Astrocyte (in vitro differentiated cells and primary cell): ENCODE data around the gene POLA1. TPM values are rescaled to one million over a fixed set of nuclear protein-coding genes. Genes with fewer than 3 reads are reported as not detected.

ENCODE experiments used
- DNase-seq: peaks from one replicate; pipeline ENCODE4 v3.0.0-alpha.2; 2010; ENCODE audit warnings: low read depth
- FAIRE-seq: peaks from 2 replicates; lab custom pipeline; 2011; peaks lifted over from hg19 to GRCh38; lab: Jason Lieb, UNC
- H2AFZ ChIP-seq: 2 replicates; pipeline ENCODE4 v1.6.0; 2012; ENCODE audit warnings: low read depth, low read length, inconsistent platforms
- H3K27ac ChIP-seq: 2 replicates; pipeline ENCODE4 v1.5.1; 2011; ENCODE audit warnings: low read depth, low read length, inconsistent platforms
- H3K27me3 ChIP-seq: 2 replicates; pipeline ENCODE4 v1.6.0; 2011; ENCODE audit warnings: low read length, inconsistent platforms; ENCODE audit not compliant: insufficient read depth
- H3K36me3 ChIP-seq: 2 replicates; pipeline ENCODE4 v1.5.1; 2011; ENCODE audit warnings: low read length, inconsistent platforms; ENCODE audit not compliant: insufficient read depth
- H3K4me1 ChIP-seq: 2 replicates; pipeline ENCODE4 v1.5.1; 2011; ENCODE audit warnings: low read length, inconsistent platforms; ENCODE audit not compliant: insufficient read depth
- H3K4me2 ChIP-seq: 2 replicates; pipeline ENCODE4 v1.6.0; 2012; ENCODE audit warnings: low read length, inconsistent platforms
- H3K4me3 ChIP-seq: 2 replicates; pipeline ENCODE4 v1.5.1; 2011; ENCODE audit warnings: low read depth, mild to moderate bottlenecking, low read length, inconsistent platforms; ENCODE audit not compliant: insufficient read depth
- H3K79me2 ChIP-seq: 2 replicates; pipeline ENCODE4 v1.6.0; 2012; ENCODE audit warnings: mild to moderate bottlenecking, low read length, inconsistent platforms; ENCODE audit not compliant: insufficient read depth
- H3K9ac ChIP-seq: 2 replicates; pipeline ENCODE4 v1.6.0; 2012; ENCODE audit warnings: mild to moderate bottlenecking, low read length, inconsistent platforms
- H3K9me3 ChIP-seq: 2 replicates; pipeline ENCODE4 v1.5.1; 2012; ENCODE audit warnings: low read depth, mild to moderate bottlenecking, low read length, inconsistent platforms; ENCODE audit not compliant: insufficient read depth
- H4K20me1 ChIP-seq: 2 replicates; pipeline ENCODE4 v1.6.0; 2012; ENCODE audit warnings: low read length, inconsistent platforms; ENCODE audit not compliant: insufficient read depth
- H3K27ac Mint-ChIP-seq: one replicate; pipeline ENCODE4 v1.8.0; 2021; ENCODE audit warnings: mild to moderate bottlenecking, mixed read lengths; ENCODE audit not compliant: unreplicated experiment
- H3K27me3 Mint-ChIP-seq: one replicate; pipeline ENCODE4 v1.8.0; 2021; ENCODE audit warnings: low read depth, mixed read lengths; ENCODE audit not compliant: unreplicated experiment
- H3K36me3 Mint-ChIP-seq: one replicate; pipeline ENCODE4 v1.8.0; 2021; ENCODE audit warnings: low read depth, mixed read lengths; ENCODE audit not compliant: unreplicated experiment
- H3K4me1 Mint-ChIP-seq: one replicate; pipeline ENCODE4 v1.8.0; 2021; ENCODE audit warnings: low read depth, mixed read lengths; ENCODE audit not compliant: unreplicated experiment
- H3K4me3 Mint-ChIP-seq: one replicate; pipeline ENCODE4 v1.8.0; 2021; ENCODE audit warnings: mild to moderate bottlenecking, moderate library complexity, mixed read lengths; ENCODE audit not compliant: unreplicated experiment
- H3K9me3 Mint-ChIP-seq: one replicate; pipeline ENCODE4 v1.8.0; 2021; ENCODE audit warnings: mild to moderate bottlenecking, mixed read lengths; ENCODE audit not compliant: unreplicated experiment
- EZH2 ChIP-seq: IDR thresholded peaks from 2 replicates; pipeline ENCODE4 v1.6.1; 2012; ENCODE audit warnings: mild to moderate bottlenecking, low read length, inconsistent platforms; ENCODE audit not compliant: insufficient read depth
- total RNA-seq: library from RNA; stranded (reverse); gene quantifications from 2 replicates; pipeline ENCODE4 v1.2.1, GENCODE V29; 2021
- TF ChIP-seq, protein P1 (sequence below): IDR thresholded peaks from 2 replicates; pipeline ENCODE4 v1.5.1; 2011; ENCODE audit warnings: low read depth, mild to moderate bottlenecking, inconsistent platforms, low read length, moderate library complexity; ENCODE audit not compliant: insufficient read depth

The POLA1 gene
- total RNA-seq, 1 donor from 2014 or later, result 4.9 TPM

DNA sequence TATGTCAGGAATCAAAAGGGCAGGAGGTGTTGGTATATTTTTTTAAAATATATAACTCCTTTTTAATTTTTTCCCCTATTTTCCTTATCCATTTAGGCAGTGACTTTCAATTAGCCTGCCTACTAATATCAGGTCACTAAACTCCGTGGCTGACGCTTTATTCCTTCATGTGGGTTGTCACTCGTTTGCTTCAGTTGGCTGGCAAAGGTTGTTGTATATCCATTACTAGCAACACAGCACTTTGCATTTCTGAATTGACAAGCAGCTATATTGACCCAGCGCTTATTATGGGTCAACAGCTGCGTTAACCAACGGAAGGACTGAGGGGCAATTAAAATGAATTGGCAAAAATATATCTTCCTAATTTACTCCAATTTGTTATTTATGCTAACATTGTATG lies 234.4 kb downstream of the POLA1 start:
- no peaks in the 10 kb centered on the region for H3K36me3 Mint-ChIP-seq
- no peak overlapping the region for H3K4me3 Mint-ChIP-seq
- Histone ChIP-seq H3K4me2 (no peak overlapping the region), H3K27ac (no peak overlapping the region), H3K36me3 (no peaks in the 10 kb centered on the region), H2AFZ (no peak overlapping the region), H3K9ac (no peak overlapping the region), H3K4me3 (no peak overlapping the region), H3K4me1 (no peaks in the 10 kb centered on the region), H3K9me3 (no peaks in the 10 kb centered on the region), H4K20me1 (no peaks in the 10 kb centered on the region), H3K79me2 (no peaks in the 10 kb centered on the region), H3K27me3 (no peaks in the 10 kb centered on the region)
- H3K4me1 Mint-ChIP-seq, result no peaks in the 10 kb centered on the region
- H3K27ac Mint-ChIP-seq, result no peak overlapping the region
- TF ChIP-seq, protein P1, sequence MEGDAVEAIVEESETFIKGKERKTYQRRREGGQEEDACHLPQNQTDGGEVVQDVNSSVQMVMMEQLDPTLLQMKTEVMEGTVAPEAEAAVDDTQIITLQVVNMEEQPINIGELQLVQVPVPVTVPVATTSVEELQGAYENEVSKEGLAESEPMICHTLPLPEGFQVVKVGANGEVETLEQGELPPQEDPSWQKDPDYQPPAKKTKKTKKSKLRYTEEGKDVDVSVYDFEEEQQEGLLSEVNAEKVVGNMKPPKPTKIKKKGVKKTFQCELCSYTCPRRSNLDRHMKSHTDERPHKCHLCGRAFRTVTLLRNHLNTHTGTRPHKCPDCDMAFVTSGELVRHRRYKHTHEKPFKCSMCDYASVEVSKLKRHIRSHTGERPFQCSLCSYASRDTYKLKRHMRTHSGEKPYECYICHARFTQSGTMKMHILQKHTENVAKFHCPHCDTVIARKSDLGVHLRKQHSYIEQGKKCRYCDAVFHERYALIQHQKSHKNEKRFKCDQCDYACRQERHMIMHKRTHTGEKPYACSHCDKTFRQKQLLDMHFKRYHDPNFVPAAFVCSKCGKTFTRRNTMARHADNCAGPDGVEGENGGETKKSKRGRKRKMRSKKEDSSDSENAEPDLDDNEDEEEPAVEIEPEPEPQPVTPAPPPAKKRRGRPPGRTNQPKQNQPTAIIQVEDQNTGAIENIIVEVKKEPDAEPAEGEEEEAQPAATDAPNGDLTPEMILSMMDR, result no peak
- TF ChIP-seq EZH2, result no peak
- FAIRE-seq (no peak), DNase-seq (no peak)
- no peaks in the 10 kb centered on the region for H3K9me3 Mint-ChIP-seq
- no peaks in the 10 kb centered on the region for H3K27me3 Mint-ChIP-seq

DNA sequence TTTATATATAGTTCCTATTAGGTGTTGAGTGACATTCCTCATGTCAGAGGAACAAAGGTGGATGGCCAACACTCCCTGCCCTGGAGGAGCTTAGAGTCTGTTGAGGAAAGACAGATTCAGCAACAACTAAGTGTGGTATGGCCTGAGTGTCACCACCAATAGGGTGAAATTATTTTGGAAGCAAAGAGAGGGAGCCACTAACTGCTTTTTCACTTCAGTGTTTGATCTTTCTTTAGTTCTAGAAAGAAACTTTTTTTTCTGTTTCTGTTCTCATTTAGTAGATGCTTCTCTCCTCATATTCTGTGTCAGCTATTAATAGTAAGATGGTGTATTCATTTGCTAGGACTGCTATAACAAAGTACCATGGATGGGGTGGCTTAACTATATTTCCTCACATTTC lies 240.6 kb downstream of the POLA1 start:
- Histone ChIP-seq H3K9me3 (no peaks in the 10 kb centered on the region), H3K36me3 (no peaks in the 10 kb centered on the region), H3K4me3 (no peak overlapping the region), H3K79me2 (no peaks in the 10 kb centered on the region), H3K27me3 (no peaks in the 10 kb centered on the region), H3K4me2 (no peak overlapping the region), H2AFZ (no peak overlapping the region), H4K20me1 (no peaks in the 10 kb centered on the region), H3K9ac (no peak overlapping the region), H3K4me1 (no peaks in the 10 kb centered on the region), H3K27ac (no peak overlapping the region)
- no peak for TF ChIP-seq EZH2
- TF ChIP-seq, protein P1, result no peak
- no peaks in the 10 kb centered on the region for H3K9me3 Mint-ChIP-seq
- no peak overlapping the region for H3K27ac Mint-ChIP-seq
- DNase-seq (no peak), FAIRE-seq (no peak)
- no peak overlapping the region for H3K4me3 Mint-ChIP-seq
- no peaks in the 10 kb centered on the region for H3K4me1 Mint-ChIP-seq
- peaks cover 2% of the 10 kb centered on the region for H3K36me3 Mint-ChIP-seq
- no peaks in the 10 kb centered on the region for H3K27me3 Mint-ChIP-seq

DNA sequence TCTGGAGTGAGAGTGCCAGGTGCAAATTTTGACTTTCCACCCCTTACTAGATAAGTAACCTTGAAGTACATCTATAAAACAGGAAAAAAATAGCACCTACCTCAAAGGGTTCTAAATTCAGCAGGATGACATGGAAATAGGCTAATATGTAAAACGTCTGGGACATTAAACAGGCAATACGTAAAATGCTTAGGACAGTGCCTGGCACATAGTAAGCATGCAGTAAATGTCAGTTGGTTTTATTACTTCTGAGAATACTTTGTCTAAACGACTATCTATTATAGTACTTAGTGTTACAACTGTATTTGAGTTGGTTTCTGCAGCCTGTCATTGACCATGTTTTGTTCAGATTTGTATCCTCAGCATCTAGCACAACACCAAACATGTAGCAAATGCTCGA lies 251.3 kb downstream of the POLA1 start:
- no peaks in the 10 kb centered on the region for H3K27me3 ChIP-seq
- no peak overlapping the region for H2AFZ ChIP-seq
- no peaks in the 10 kb centered on the region for H3K36me3 ChIP-seq
- TF ChIP-seq, protein P1, result no peak
- TF ChIP-seq EZH2, result no peak
- DNase-seq (no peak), FAIRE-seq (no peak)
- H3K4me2 ChIP-seq, result no peak overlapping the region
- no peak overlapping the region for H3K9ac ChIP-seq
- H3K4me1 ChIP-seq, result peaks cover 3% of the 10 kb centered on the region
- Mint-ChIP-seq H3K27me3 (no peaks in the 10 kb centered on the region), H3K4me1 (no peaks in the 10 kb centered on the region), H3K9me3 (no peaks in the 10 kb centered on the region), H3K4me3 (no peak overlapping the region), H3K27ac (no peak overlapping the region), H3K36me3 (no peaks in the 10 kb centered on the region)
- no peaks in the 10 kb centered on the region for H3K9me3 ChIP-seq
- H3K27ac ChIP-seq, result no peak overlapping the region
- no peaks in the 10 kb centered on the region for H3K79me2 ChIP-seq
- H3K4me3 ChIP-seq, result no peak overlapping the region
- no peaks in the 10 kb centered on the region for H4K20me1 ChIP-seq
